GM13976 (cell line): ENCODE measurements around the gene GLRX5.

Experiments
- DNase-seq: peaks from one replicate; pipeline ENCODE4 v3.0.0; 2012; ENCODE audit warnings: low spot score
- in situ Hi-C: fragments of 300-500 bp; cut with MboI; formaldehyde crosslinking; loops from one replicate; pipeline ENCODE4 v1.12.0; 2022; ENCODE audit warnings: low sequenced_read_pairs, mixed read lengths, inconsistent platforms; ENCODE audit not compliant: unreplicated experiment
- TF ChIP-seq, protein P1 (sequence below): IDR thresholded peaks from 2 replicates; pipeline ENCODE4 v1.5.1; 2012; ENCODE audit warnings: borderline replicate concordance, mild to moderate bottlenecking; ENCODE audit not compliant: insufficient read depth; ENCODE audit errors: extremely low read depth, missing control alignments, control extremely low read depth

Gene GLRX5

DNA sequence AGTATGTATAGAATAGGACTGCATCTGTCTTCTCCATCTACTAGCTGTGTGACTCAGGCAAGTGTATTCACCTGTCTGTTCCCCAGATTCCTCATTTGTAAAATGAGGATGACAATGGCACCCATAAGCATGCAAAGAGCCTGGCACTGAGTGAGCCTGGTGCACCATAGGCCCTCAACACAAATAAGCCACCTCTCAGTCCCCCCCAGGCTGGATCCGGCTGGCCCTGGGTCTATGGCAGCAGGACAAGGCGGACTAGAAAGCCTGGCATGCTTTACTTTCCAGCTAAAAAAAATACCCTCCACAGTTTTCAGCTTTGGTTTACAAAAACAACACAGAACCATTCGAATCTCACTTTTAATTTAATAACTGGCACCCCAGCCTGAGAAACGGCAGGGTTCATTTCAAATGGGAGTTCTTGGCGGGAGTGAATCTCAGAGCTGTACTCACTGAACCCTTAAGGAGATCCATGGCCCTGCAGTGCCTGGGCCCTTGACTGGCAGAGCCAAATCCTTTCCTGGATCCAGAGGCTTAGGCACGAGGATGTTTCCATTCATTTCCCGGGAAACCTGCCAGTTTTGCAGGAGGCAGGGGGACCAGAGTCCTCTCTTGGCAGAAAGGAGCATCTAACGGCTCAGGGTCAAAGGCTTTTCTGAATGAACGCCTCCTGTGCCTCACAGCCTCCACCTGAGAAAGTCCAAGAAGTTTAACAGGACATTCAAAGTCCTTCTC lies 36.1 kb upstream of the GLRX5 start:
- DNase-seq, result no peak
- in situ Hi-C loops, result no loop called here
- TF ChIP-seq, protein P1, sequence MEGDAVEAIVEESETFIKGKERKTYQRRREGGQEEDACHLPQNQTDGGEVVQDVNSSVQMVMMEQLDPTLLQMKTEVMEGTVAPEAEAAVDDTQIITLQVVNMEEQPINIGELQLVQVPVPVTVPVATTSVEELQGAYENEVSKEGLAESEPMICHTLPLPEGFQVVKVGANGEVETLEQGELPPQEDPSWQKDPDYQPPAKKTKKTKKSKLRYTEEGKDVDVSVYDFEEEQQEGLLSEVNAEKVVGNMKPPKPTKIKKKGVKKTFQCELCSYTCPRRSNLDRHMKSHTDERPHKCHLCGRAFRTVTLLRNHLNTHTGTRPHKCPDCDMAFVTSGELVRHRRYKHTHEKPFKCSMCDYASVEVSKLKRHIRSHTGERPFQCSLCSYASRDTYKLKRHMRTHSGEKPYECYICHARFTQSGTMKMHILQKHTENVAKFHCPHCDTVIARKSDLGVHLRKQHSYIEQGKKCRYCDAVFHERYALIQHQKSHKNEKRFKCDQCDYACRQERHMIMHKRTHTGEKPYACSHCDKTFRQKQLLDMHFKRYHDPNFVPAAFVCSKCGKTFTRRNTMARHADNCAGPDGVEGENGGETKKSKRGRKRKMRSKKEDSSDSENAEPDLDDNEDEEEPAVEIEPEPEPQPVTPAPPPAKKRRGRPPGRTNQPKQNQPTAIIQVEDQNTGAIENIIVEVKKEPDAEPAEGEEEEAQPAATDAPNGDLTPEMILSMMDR, result no peak

DNA sequence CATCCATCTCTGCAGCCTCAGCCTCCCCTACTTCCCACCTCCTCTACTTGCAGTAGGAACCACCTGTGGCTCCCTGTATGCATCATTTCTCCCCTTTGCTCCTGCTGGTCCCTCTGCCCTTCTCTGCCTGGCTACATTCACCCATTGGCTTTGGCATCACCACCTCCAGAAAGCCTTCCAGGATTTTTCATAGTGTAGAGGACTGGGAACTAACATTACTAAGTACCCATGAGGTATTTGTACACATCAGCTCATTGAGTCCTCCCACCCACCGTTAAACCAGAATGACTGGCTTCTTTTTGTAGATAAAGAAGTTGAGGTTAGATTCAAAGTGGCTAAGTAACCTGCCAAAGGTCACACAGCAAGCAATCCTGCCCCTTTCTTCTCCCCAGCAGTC lies 35.5 kb upstream of the GLRX5 start:
- in situ Hi-C loops, result no loop called here
- TF ChIP-seq, protein P1, result no peak

DNA sequence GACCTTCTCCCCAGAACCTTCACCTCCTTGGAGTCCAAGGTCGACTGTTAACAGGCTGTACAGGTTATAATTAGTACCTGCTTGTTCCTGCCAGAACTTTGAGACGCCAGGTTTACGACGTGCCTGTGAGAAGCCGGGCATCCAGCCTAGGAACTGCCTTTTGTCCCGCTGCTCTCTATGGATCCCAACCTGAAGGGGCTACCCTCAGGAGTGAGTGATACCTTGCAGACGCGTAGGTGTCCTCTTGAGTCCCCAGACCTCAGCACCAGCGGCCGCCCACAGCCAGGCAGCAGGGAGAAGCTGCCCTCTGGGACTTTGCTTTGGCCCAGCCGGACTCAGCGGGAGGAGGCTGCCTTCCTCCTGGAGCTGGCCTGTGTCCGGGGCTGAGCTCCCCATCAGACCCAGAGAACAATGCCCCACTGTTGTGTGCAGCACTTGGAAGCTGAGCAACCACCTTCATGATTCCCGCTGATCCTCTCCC lies 34.6 kb upstream of the GLRX5 start:
- in situ Hi-C loops, result no loop called here
- no peak for DNase-seq
- TF ChIP-seq, protein P1, result no peak

More for the DNA sequence above, 35.5 kb upstream of the GLRX5 start:
- no peak for DNase-seq

DNA sequence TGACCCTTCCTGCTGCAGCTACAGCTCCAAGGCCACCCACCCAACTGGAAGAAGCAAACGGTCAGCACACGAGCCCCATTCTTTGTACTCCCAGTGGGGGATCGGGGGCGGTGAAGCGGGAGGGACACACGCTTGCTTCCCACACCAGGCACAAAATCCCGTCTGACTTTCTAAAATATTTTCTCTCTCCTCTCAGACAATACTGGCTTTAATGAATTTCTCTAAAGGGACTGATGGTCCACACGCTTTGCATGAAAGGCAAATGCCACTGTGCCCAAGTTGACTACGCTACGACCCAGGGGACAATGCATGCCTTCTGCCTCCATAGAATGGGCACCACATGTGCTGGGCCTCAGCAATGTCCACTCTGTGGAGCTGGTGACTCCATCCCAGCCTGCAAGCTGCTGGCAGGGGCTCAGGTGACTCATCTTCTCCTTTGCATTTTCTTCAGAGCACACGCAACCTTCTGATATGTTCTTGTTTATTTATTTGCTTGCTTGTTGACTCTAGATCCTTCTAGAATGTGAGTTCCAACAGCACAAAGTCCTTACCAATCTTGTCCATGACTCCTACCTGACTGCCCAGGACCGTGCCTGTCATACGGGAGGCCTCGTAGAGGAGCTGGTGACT lies 34.0 kb upstream of the GLRX5 start:
- DNase-seq, result no peak
- TF ChIP-seq, protein P1, result no peak
- in situ Hi-C loops, result no loop called here

DNA sequence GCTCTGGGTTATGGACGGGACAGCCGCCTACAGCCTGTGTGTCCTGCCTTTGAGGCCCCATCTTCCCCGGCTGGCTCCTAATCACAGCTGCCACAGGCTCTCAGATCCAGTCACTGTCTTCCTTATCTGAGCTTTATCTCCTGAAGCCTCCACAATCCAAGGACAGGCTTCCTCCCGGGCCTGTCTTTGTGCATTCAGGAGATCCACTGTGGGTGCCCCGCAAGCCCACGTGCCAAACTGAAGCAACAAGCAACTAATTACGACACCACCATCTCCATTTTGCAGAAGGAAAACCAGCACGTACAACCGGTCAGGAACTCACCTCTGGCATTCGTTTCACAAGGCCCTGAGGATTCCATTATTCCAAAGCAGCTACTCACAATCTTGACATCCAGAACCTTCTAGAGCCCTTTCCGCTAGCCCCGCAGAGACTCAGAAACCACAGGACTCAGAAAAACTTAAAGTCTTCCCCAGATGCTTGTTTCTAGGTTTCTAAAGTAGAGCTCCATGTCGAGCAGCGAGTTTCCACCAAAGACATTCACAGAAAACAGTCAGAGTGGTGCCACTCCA lies 32.4 kb upstream of the GLRX5 start:
- in situ Hi-C loops, result no loop called here
- TF ChIP-seq, protein P1, result no peak
- no peak for DNase-seq

DNA sequence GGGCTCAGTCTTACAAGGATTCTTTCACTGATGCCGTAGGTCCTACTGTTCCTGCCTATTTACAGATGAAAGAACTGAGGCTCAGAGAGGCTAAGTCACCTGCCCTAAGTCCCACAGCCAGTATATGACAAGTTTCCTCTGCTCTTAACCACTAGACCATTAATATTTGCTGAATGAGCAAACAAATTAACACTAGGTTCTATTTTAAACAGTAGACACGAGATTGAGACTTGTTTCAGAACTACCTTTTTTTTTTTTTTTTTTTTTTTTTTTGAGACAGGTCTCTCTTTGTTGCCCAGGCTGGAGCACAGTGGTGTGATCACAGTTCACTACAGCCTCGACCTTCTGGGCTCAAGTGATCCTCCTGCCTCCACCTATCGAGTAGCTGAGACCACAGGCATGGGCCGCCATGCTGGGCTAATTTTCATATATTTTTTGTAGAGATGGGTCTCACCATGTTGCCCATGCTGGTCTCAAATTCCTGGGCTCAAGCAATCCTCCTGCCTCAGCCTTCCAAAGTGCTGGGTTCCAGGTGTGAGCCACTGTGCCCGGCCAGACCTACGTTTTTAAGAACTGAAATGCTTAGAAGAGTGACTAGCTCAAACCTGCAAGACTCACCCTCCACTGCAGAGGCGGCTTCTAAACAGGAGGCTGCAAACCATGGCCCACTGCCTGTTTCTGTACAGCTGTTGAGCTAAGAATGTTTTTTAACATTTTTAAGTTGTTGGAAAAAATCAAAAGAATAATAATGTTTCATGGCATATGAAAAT lies 31.3 kb upstream of the GLRX5 start:
- TF ChIP-seq, protein P1, result no peak
- no peak for DNase-seq
- in situ Hi-C loops, result no loop called here
